Measurements from ENCODE around the gene TESMIN. TPM values are rescaled to one million over a fixed set of nuclear protein-coding genes. Genes with fewer than 3 reads are reported as not detected.

TESMIN gene
- total RNA-seq, 1 experiment from 2014 or later: 9.7 TPM

DNA sequence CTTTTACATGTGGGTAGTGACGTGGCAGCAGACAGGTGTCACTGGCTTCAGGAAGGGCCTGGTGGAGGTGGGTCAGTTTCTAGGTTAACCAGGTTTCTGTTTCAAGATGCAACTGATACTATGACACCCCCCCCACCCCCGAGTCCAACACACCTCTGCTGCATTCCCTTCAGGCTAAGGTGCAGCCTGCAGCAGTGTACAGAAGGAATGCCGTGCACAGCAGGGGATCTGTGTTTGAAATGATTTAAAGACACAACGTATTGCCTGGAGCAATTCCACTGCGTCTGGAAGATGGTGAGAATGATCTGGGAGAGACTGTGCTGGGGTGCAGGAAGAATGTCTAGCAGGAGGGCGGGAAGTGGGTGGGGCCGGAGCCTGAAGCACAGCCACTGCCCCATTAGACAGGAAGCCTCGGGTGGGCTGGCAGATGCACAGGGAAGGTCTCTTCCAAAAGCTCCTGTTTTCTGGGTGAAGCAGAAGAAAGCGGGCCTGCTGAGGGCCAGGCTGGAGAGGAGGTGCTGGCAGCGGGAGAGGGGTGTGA lies 11.9 kb upstream of the TESMIN start:
- H3K4me1 Mint-ChIP-seq (ENCODE audit: insufficient read depth, unreplicated experiment): peaks cover 6% of the 10 kb centered on the region
- DNase-seq (ENCODE audit: unreplicated experiment): peak; percentile 58
- intact Hi-C loops (cut with micrococcal nuclease): no loop called here
- CTCF ChIA-PET: no interaction called here
- no peaks in the 10 kb centered on the region for H3K27me3 Mint-ChIP-seq (ENCODE audit: insufficient read depth, unreplicated experiment)
- POLR2A ChIA-PET: no interaction called here
- peaks cover 32% of the 10 kb centered on the region for H3K36me3 Mint-ChIP-seq (ENCODE audit: insufficient read depth, unreplicated experiment)
- no peak overlapping the region for H3K27ac Mint-ChIP-seq (ENCODE audit: low read depth, unreplicated experiment)
- no peak overlapping the region for H3K4me3 Mint-ChIP-seq (ENCODE audit: unreplicated experiment)
- H3K9me3 Mint-ChIP-seq (ENCODE audit: unreplicated experiment): no peaks in the 10 kb centered on the region
- BruUV-seq (replicated peaks): no TSS peak
- no peak for TF ChIP-seq CTCF (IDR thresholded peaks at IDR 0.05; ENCODE audit: unreplicated experiment)

DNA sequence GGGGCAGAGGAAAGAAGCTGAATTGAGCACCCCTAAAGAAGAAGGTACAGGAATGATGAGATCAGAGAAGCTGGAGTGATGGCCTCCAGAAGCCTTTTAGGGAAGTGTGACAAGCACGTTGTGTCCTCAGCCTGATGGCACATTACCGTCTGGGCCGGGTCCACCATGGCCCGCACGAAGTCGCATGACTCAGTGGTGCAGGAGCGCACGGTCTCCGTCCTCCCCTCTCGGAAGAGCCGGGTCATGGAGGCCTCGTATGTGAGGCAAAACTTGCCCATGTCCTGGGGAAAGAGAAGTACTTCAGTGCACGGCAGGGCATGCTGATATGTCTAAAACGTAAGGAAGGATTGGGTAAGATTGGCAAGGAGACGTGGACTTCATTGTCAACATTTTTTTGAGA lies 11.2 kb upstream of the TESMIN start:
- ChIA-PET POLR2A (no interaction called here), CTCF (no interaction called here)
- Mint-ChIP-seq H3K27ac (ENCODE audit: low read depth, unreplicated experiment) (no peak overlapping the region), H3K36me3 (ENCODE audit: insufficient read depth, unreplicated experiment) (peaks cover 37% of the 10 kb centered on the region), H3K9me3 (ENCODE audit: unreplicated experiment) (no peaks in the 10 kb centered on the region), H3K4me1 (ENCODE audit: insufficient read depth, unreplicated experiment) (peaks cover 6% of the 10 kb centered on the region), H3K27me3 (ENCODE audit: insufficient read depth, unreplicated experiment) (no peaks in the 10 kb centered on the region), H3K4me3 (ENCODE audit: unreplicated experiment) (no peak overlapping the region)
- DNase-seq (ENCODE audit: unreplicated experiment): no peak
- TF ChIP-seq CTCF (IDR thresholded peaks at IDR 0.05; ENCODE audit: unreplicated experiment): no peak
- intact Hi-C loops (cut with micrococcal nuclease): no loop called here
- BruUV-seq (replicated peaks): no TSS peak

DNA sequence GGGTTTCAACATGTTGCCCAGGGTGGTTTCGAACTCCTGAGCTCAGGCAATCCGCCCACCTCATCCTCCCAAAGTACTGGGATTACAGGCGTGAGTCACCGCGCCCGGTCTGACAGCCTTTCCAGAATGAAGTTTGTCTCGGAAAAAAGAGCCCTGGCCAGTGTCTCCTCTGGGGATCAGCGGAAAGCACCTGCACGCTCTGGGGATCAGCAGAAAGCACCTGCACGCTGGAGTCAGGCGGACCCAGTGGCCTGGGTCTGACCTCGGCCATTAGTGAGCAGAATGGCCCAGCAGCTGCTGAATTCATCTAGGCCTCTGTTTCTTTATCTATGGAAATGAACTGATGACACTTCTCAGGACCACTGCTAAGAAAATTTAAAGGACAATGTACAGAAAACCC lies 10.5 kb upstream of the TESMIN start:
- H3K4me1 Mint-ChIP-seq (ENCODE audit: insufficient read depth, unreplicated experiment): peaks cover 6% of the 10 kb centered on the region
- H3K9me3 Mint-ChIP-seq (ENCODE audit: unreplicated experiment): no peaks in the 10 kb centered on the region
- no peak for DNase-seq (ENCODE audit: unreplicated experiment)
- intact Hi-C loops (cut with micrococcal nuclease): no loop called here
- no peak overlapping the region for H3K4me3 Mint-ChIP-seq (ENCODE audit: unreplicated experiment)
- no peak overlapping the region for H3K27ac Mint-ChIP-seq (ENCODE audit: low read depth, unreplicated experiment)
- H3K27me3 Mint-ChIP-seq (ENCODE audit: insufficient read depth, unreplicated experiment): no peaks in the 10 kb centered on the region
- peaks cover 44% of the 10 kb centered on the region for H3K36me3 Mint-ChIP-seq (ENCODE audit: insufficient read depth, unreplicated experiment)
- ChIA-PET CTCF (no interaction called here), POLR2A (no interaction called here)
- BruUV-seq (replicated peaks): no TSS peak
- no peak for TF ChIP-seq CTCF (IDR thresholded peaks at IDR 0.05; ENCODE audit: unreplicated experiment)

DNA sequence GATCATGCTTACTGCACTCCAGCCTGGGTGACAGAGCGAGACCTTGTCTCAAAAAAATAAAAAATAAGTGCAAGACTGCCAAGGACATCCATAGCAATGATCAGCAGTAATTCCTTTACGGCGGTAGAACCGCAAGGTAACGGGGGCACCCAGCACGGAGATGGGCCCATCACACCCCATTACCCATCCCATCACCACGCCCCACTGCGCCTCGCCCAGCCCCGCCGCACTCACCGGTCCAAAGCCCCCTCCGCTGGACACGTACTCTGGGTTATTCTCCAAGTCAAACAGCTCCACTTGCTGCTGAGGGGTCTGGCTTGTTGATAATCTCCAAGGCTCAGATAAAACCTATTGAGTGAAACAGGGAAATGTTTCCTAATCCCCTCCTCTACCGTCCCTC lies 8.7 kb upstream of the TESMIN start:
- POLR2A ChIA-PET: no interaction called here
- no peaks in the 10 kb centered on the region for H3K27me3 Mint-ChIP-seq (ENCODE audit: insufficient read depth, unreplicated experiment)
- no peak for DNase-seq (ENCODE audit: unreplicated experiment)
- H3K4me3 Mint-ChIP-seq (ENCODE audit: unreplicated experiment): no peak overlapping the region
- no peak for TF ChIP-seq CTCF (IDR thresholded peaks at IDR 0.05; ENCODE audit: unreplicated experiment)
- peaks cover 6% of the 10 kb centered on the region for H3K4me1 Mint-ChIP-seq (ENCODE audit: insufficient read depth, unreplicated experiment)
- CTCF ChIA-PET: interaction anchor here (0.6 kb wide), 1 partner anchor 11 kb away, joined by 3 read pairs; no protein-coding TSS in a partner anchor
- intact Hi-C loops (cut with micrococcal nuclease): no loop called here
- no peaks in the 10 kb centered on the region for H3K9me3 Mint-ChIP-seq (ENCODE audit: unreplicated experiment)
- H3K36me3 Mint-ChIP-seq (ENCODE audit: insufficient read depth, unreplicated experiment): peaks cover 49% of the 10 kb centered on the region
- no TSS peak for BruUV-seq (replicated peaks)
- no peak overlapping the region for H3K27ac Mint-ChIP-seq (ENCODE audit: low read depth, unreplicated experiment)
